HG03354 (cell line): ENCODE results near the gene SYT7.
A peak's percentile ranks its signal among the peaks of the same experiment; 100 is the strongest.

Experiments
- ATAC-seq: cut with Tn5 transposase; IDR thresholded peaks from one replicate; pipeline ENCODE4 v1.9.1; 2021; ENCODE audit warnings: mild to moderate bottlenecking; ENCODE audit not compliant: unreplicated experiment, poor library complexity, severe bottlenecking

The SYT7 gene

DNA sequence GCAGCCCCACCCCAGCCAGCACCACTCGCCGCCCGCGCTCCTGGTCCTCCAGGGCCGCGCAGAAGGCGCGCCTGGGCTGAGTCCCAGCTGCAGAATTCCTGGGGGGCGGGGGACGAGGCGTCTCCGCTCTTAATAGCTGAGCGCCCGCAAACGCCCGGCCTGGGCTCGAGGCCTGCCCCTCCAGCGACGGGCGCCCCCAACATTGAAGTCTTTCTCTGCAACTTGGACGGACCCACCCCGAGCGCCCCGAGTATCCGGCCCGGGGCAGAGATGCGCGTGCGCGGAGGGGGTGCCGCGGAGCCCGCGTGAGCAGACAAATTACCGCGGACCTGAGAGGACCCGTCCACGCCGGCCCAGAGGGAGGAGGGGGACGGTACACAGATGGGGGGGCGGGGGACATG is 6.7 kb upstream of the SYT7 start:
- no peak for ATAC-seq

GRCh38 chr11:61586792-61587430 is 6.0 kb upstream of the SYT7 start:
- ATAC-seq = no peak

DNA sequence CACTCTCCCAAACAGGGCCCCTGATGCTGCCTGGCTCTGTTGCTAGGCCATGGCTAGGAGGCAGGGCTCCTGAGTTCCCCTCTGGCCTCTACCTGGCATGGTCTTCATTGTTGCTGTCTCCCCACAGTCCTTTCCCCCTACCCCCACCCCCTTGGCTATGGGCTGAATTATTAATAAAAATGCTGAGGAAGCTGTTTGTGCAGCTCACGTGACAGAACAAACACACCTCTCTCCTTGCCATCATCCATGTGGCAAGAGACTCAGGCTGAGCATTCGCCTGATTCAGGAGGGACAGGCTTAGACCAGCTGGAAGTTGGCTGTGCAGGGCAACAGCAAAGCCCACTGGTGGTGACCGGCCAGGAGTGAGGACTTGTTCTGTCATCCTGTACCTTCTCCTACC is 4.2 kb upstream of the SYT7 start:
- ATAC-seq = no peak

GRCh38 chr11:61581931-61582330 is 1.1 kb upstream of the SYT7 start:
- ATAC-seq = no peak

- ATAC-seq = peak; percentile 1
Measured at GRCh38 chr11:61580271-61580888, 496 bp downstream of the SYT7 start.

DNA sequence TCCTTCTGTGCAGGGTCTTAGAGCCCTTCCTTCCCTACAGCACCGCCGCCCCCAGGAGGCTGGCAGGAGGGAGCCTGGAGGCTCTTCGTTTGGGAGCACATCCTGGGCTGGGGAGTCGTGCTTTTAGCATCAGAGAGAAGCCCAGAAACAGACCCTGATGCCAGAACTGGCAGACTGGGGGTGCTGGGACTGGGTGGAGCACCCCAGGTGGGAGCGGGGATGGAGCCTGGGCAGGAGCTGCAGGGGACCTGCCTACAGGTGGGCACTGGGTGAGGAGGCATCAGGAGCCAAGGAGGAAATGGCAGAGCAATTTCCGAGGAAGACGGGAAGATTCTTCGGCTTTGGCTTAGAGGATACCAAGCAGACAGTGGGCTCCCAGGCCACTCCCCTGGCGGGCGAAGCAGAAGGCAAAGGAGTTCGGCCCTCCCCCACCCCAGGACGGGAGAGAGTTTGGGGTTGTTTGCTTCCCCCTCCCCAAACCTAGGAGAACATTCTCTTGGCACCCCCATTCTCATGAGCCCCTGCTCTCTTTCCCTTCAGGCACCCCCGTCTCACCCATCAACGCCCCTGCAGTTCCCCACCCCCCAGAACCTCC is 1.1 kb downstream of the SYT7 start:
- ATAC-seq = no peak

DNA sequence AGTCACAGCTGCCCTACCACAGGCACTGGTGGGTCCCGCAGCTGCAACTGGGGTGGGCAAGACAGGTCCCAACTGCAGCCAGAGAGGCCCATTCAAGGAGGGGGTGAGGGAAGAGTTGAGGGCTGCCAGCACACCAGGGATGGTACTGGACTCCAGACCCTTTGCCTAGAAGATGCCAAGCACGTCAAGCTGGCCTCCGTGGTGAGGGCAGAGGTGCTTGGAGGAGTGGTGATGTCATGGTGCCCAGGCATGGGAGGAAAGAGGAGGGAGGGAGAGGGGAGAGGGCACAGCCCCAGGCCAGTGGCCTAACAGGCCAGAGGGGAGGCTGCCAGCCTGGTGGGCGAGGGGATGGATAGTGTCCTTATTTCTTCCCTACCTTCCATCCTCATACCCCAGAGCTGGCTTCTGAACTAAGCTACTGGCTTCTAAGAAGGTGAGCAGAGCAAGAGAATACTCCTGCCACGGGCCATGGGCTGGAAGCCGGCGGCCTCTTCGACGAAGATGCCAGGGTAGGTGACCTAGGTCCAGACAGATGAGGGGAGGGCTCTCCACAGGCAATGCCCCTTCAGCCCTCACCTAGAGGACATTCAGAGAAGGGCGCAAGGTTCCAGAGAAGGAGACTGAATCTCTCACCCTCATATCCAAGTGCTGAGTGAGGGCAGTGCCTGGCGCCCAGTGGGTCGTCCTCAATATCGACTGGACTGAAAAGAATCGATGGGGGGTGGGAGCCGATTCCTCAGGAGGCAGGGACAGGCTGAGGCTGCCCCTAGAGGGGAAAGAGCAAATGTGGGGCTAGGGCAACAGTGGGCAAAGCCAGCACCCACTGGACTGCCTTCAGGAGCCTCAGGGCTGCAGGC is 1.8 kb downstream of the SYT7 start:
- no peak for ATAC-seq

DNA sequence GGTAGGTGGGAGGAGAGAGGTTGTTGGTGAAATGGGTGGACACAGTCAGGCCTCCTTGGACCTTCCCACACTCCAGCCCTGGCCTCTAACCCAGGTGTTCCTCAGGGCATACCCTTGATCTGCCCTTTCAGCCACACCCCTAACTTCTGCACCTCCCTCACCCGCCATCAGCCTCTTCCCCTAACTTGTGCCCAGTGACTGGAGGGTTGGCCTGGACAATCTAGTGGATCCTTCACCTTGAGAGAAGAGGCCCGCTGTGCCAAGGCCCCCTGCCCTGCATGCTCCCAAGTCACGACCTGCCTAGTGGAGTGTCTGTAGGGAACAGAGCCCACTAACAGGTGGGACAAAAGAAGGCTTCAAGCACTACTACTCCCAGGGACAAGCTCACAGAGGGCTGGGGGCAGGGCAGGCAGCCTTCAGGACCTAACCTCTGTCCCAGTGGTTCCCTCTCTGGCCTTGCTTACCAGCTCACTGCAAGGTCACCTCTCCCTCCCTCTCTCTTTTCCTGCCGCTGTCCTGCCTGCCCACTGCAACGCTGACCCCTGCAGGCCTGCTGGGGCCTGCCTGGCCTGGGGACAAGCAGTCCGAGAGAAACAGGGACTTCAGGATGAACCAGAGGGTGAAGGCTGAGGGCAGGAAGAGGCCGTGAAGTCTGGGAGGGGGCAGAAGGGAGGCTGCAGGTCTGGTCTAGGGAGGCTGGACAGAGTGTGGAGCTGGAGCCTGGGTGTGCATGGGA is 3.3 kb downstream of the SYT7 start:
- ATAC-seq = no peak

GRCh38 chr11:61575886-61576861 is 4.7 kb downstream of the SYT7 start:
- ATAC-seq = no peak

GRCh38 chr11:61574611-61575010 is 6.3 kb downstream of the SYT7 start:
- no peak for ATAC-seq

- no peak for ATAC-seq
Measured at GRCh38 chr11:61572913-61573312, 8.0 kb downstream of the SYT7 start.

DNA sequence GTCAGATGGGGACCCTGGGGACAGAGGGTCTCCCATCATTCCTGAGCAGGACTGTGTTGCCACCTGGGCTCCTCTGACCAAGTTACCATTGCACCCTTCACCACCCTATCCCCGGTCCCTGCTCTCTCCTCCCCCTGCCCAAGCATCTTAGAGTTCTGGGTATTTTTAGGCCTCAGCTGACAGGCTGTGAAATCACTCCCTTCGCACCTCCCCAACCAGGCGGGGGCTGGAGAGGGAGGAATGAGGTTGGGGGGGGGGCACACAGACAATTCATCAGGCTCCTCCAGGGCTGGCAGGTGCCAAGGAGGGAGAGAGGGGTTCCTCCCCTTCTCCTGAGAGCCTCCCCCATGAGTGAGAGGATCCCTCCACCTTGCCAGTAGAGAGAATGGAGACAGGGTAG is 9.0 kb downstream of the SYT7 start:
- ATAC-seq = no peak

GRCh38 chr11:61571337-61571736 is 9.5 kb downstream of the SYT7 start:
- ATAC-seq = no peak

- ATAC-seq = no peak
Measured at GRCh38 chr11:61569701-61570100, 11.2 kb downstream of the SYT7 start.

DNA sequence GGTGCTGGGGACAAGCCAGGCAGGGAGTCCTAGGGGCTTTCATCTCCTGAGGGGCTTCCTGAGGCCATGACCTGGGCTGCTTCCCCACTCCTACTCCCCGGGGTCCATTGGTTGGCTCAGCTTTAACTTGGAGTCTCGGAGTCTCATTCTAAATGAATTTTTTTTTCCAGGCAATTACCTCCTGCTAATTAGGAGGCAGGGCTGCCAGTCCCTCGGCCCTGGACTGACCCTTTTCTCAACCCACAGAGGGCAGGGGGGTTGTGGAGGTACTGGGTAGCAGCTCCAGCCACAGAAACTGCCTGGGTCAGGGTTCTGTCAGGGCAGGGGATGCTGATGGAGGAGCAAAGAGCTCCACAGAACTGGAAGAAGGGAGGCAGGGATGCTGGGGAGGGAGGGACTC is 11.9 kb downstream of the SYT7 start:
- no peak for ATAC-seq

- no peak for ATAC-seq
Measured at GRCh38 chr11:61567286-61568061, 13.4 kb downstream of the SYT7 start.

GRCh38 chr11:61564936-61565696 is 15.8 kb downstream of the SYT7 start:
- no peak for ATAC-seq
